Parathyroid adenoma (tissue), 2 donors: ENCODE measurements around the gene CLDN20.

ENCODE experiments used
- H2AFZ ChIP-seq: fragments of 300-600 bp; sonication (generic); one replicate; pipeline ENCODE4 v1.7.0; 2017; ENCODE audit warnings: antibody characterized with exemption, mild to moderate bottlenecking
- H3K27ac ChIP-seq: fragments of 300-600 bp; sonication (generic); one replicate; pipeline ENCODE4 v1.7.0; 2017
- H3K27me3 ChIP-seq: fragments of 300-600 bp; sonication (generic); one replicate; pipeline ENCODE4 v1.7.0; 2017; ENCODE audit warnings: low read length; ENCODE audit not compliant: control insufficient read depth, insufficient read depth
- H3K36me3 ChIP-seq: fragments of 300-600 bp; sonication (generic); one replicate; pipeline ENCODE4 v1.7.0; 2017; ENCODE audit warnings: low read length; ENCODE audit not compliant: control insufficient read depth, insufficient read depth
- H3K4me1 ChIP-seq: fragments of 300-600 bp; sonication (generic); one replicate; pipeline ENCODE4 v1.7.0; 2017; ENCODE audit warnings: control low read depth
- H3K4me2 ChIP-seq: fragments of 300-600 bp; sonication (generic); one replicate; pipeline ENCODE4 v1.7.0; 2017; ENCODE audit warnings: low read length
- H3K4me3 ChIP-seq: fragments of 300-600 bp; sonication (generic); one replicate; pipeline ENCODE4 v1.7.0; 2017; ENCODE audit warnings: low read depth, low read length
- H3K79me2 ChIP-seq: fragments of 300-600 bp; sonication (generic); one replicate; pipeline ENCODE4 v1.7.0; 2017; ENCODE audit warnings: control low read depth
- H3K9ac ChIP-seq: fragments of 300-600 bp; sonication (generic); one replicate; pipeline ENCODE4 v1.7.0; 2017; ENCODE audit warnings: mild to moderate bottlenecking
- H3K9me3 ChIP-seq: fragments of 300-600 bp; sonication (generic); one replicate; pipeline ENCODE4 v1.7.0; 2017; ENCODE audit warnings: low read length; ENCODE audit not compliant: control insufficient read depth
- CTCF ChIP-seq: fragments of 300-600 bp; sonication (generic); IDR thresholded peaks from one replicate; pipeline ENCODE4 v1.7.0; 2017; ENCODE audit warnings: antibody characterized with exemption, mild to moderate bottlenecking
- donor health status: primary hyperparathyroidism.

CLDN20 gene

GRCh38 chr6:155274106-155274505, 10.3 kb downstream of the CLDN20 start:
- H3K4me3 ChIP-seq, result no peak overlapping the region
- no peaks in the 10 kb centered on the region for H3K9me3 ChIP-seq
- H3K27ac ChIP-seq, result no peak overlapping the region
- no peaks in the 10 kb centered on the region for H3K36me3 ChIP-seq
- H3K4me1 ChIP-seq, result no peaks in the 10 kb centered on the region
- no peak overlapping the region for H3K4me2 ChIP-seq
- no peaks in the 10 kb centered on the region for H3K79me2 ChIP-seq
- H3K27me3 ChIP-seq, result no peaks in the 10 kb centered on the region
- TF ChIP-seq CTCF, result no peak
- no peak overlapping the region for H2AFZ ChIP-seq
- no peak overlapping the region for H3K9ac ChIP-seq

GRCh38 chr6:155274533-155274932, 10.7 kb downstream of the CLDN20 start:
- Histone ChIP-seq H3K9ac (no peak overlapping the region), H3K9me3 (no peaks in the 10 kb centered on the region), H3K4me3 (no peak overlapping the region), H3K4me1 (no peaks in the 10 kb centered on the region), H3K27me3 (no peaks in the 10 kb centered on the region), H2AFZ (no peak overlapping the region), H3K79me2 (no peaks in the 10 kb centered on the region), H3K36me3 (no peaks in the 10 kb centered on the region), H3K27ac (no peak overlapping the region), H3K4me2 (no peak overlapping the region)
- TF ChIP-seq CTCF, result no peak

GRCh38 chr6:155275808-155276480, 12.1 kb downstream of the CLDN20 start:
- no peak overlapping the region for H3K4me3 ChIP-seq
- H3K27ac ChIP-seq, result no peak overlapping the region

GRCh38 chr6:155276638-155277037, 12.8 kb downstream of the CLDN20 start:
- no peak for TF ChIP-seq CTCF
- Histone ChIP-seq H3K27me3 (no peaks in the 10 kb centered on the region), H3K36me3 (no peaks in the 10 kb centered on the region), H3K27ac (no peak overlapping the region), H2AFZ (no peak overlapping the region), H3K4me1 (no peaks in the 10 kb centered on the region), H3K9me3 (no peaks in the 10 kb centered on the region), H3K4me3 (no peak overlapping the region), H3K79me2 (no peaks in the 10 kb centered on the region), H3K9ac (no peak overlapping the region), H3K4me2 (no peak overlapping the region)

More at GRCh38 chr6:155275808-155276480, 12.1 kb downstream of the CLDN20 start:
- H3K36me3 ChIP-seq, result no peaks in the 10 kb centered on the region
- no peaks in the 10 kb centered on the region for H3K4me1 ChIP-seq
- no peak overlapping the region for H2AFZ ChIP-seq
- no peak overlapping the region for H3K4me2 ChIP-seq
- no peaks in the 10 kb centered on the region for H3K79me2 ChIP-seq
- H3K27me3 ChIP-seq, result no peaks in the 10 kb centered on the region
- H3K9me3 ChIP-seq, result no peaks in the 10 kb centered on the region
- no peak for TF ChIP-seq CTCF
- H3K9ac ChIP-seq, result no peak overlapping the region
